ENCODE data around the gene CLEC17A. TPM values are rescaled to one million over a fixed set of nuclear protein-coding genes. Genes with fewer than 3 reads are reported as not detected.
A peak's percentile ranks its signal among the peaks of the same experiment; 100 is the strongest.
"Not testable (repeated sequence)": the region's sequence is repeated elsewhere in the genome, so short reads cannot be mapped to it uniquely, and the experiment has no call there.

CLEC17A gene
- total RNA-seq, 2 experiments from 2014 or later, result 27.4 to 51.1 TPM

DNA sequence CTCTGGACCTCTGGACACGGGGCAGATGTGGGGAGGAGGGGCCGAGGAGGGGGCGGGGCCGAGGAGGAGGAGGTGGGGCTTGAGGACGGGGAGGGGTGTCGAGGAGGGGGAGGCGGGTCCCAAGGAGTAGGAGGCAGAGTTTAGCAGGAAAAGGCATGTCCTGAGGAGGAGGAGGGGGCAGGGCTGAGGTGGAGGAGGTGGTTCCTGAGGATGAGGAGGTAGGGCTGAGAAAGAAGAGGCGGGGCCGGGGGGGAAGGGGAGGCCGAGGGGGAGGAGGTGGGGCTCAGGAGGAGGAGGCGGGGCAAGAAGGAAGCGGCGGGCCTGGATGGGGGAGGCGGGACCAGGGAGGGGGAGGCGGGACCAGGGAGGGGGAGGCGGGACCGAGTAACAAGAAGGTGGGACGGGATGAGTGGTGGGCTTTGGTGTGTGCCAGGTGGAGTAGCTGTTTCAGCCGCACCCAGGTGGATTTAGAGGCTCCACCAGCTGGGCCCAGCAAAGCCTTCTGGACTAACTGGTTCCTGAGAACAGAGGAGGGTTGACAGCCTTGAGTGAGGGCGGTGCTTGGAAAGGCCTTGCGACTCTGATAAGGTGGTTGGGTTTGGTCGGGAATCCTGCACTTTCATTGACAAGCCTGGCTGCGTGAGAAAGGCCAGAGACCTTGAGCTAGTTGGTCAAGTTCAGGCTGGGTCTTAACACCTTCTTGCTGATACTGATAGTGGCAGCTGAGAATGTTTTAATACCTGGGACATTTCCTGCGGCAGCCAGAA, 45.8 kb upstream of the CLEC17A start:
- no TSS peak for BruUV-seq (replicated peaks)
- POLR2A ChIA-PET, result interaction anchor here (0.7 kb wide), 1 partner anchor 85 kb away, joined by 6 read pairs; no protein-coding TSS in a partner anchor
- H3K36me3 ChIP-seq (ENCODE audit: insufficient read depth, low read length), result peaks cover 23% of the 10 kb centered on the region
- H3K4me3 ChIP-seq (ENCODE audit: low read depth, low read length, poor library complexity, severe bottlenecking), result peak overlapping the region; percentile 1
- no peaks in the 10 kb centered on the region for H4K20me1 ChIP-seq (ENCODE audit: insufficient read depth, low read length)
- no peaks in the 10 kb centered on the region for H3K9me3 ChIP-seq (ENCODE audit: low read length)
- H3K4me2 ChIP-seq (ENCODE audit: low read length), result peak overlapping the region; percentile 48
- no peak overlapping the region for H2AFZ ChIP-seq (ENCODE audit: low read length)
- peaks cover 40% of the 10 kb centered on the region; the same call in 1 of the 2 replicates for H3K79me2 ChIP-seq (ENCODE audit: insufficient read depth, low read depth, low read length)
- H3K27ac ChIP-seq (ENCODE audit: low read depth, low read length, poor library complexity, severe bottlenecking), result no peak overlapping the region
- intact Hi-C loops (cut with micrococcal nuclease; ENCODE audit: unreplicated experiment), result no loop called here
- no peak for TF ChIP-seq EZH2phosphoT487 (IDR thresholded peaks at IDR 0.05; ENCODE audit: borderline replicate concordance, low read depth, low read length)
- TF ChIP-seq, protein P1, sequence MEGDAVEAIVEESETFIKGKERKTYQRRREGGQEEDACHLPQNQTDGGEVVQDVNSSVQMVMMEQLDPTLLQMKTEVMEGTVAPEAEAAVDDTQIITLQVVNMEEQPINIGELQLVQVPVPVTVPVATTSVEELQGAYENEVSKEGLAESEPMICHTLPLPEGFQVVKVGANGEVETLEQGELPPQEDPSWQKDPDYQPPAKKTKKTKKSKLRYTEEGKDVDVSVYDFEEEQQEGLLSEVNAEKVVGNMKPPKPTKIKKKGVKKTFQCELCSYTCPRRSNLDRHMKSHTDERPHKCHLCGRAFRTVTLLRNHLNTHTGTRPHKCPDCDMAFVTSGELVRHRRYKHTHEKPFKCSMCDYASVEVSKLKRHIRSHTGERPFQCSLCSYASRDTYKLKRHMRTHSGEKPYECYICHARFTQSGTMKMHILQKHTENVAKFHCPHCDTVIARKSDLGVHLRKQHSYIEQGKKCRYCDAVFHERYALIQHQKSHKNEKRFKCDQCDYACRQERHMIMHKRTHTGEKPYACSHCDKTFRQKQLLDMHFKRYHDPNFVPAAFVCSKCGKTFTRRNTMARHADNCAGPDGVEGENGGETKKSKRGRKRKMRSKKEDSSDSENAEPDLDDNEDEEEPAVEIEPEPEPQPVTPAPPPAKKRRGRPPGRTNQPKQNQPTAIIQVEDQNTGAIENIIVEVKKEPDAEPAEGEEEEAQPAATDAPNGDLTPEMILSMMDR (conservative IDR thresholded peaks at IDR 0.05; ENCODE audit: low read length), result no peak
- DNase-seq (ENCODE audit: low spot score), result peak; percentile 72
- H3K9me2 ChIP-seq (ENCODE audit: insufficient read depth, low read length), result no peaks in the 10 kb centered on the region
- H3K4me1 ChIP-seq (ENCODE audit: insufficient read depth, low read length, poor library complexity, severe bottlenecking), result peaks cover 12% of the 10 kb centered on the region
- CTCF ChIA-PET (ENCODE audit: unreplicated experiment), result no interaction called here

DNA sequence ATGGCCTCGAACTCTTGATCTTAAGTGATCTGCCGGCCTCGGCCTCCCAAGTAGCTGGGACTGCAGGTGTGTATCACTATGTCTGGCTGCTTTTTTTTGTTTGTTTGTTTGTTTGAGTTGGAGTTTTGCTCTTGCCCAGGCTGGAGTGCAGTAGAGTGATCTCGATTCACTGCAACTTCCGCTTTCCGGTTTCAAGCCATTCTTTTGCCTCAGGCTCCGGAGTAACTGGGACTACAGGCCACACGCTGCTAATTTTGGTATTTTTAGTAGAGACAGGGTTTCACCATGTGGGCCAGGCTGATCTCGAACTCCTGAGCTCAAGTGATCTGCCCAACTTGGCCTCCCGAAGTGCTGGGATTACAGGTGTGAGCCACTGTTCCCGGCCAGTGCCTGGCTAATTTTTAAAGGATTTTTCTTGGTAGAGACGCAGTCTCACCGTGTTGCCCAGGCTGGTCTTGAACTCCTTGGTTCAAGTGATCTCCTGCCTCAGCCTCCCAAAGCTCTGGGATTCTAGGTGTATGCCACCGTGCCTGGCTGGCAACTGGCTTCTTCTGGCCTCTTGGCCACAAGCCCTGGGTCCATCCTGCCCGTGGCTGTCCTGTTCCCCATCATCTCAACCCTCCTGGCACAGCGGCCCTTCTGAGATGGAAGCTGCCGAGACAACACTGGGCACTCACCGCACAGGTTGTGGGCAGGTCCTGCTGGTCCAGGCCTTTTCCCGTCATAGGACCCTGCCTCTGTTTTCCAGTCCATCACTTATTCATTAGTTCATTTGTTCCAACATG, 42.0 kb upstream of the CLEC17A start:
- H3K4me3 ChIP-seq (ENCODE audit: low read depth, low read length, poor library complexity, severe bottlenecking), result no peak overlapping the region
- H3K9me3 ChIP-seq (ENCODE audit: low read length), result no peaks in the 10 kb centered on the region
- DNase-seq (ENCODE audit: low spot score), result no peak
- H3K4me2 ChIP-seq (ENCODE audit: low read length), result no peak overlapping the region
- BruUV-seq (replicated peaks), result no TSS peak
- H2AFZ ChIP-seq (ENCODE audit: low read length), result no peak overlapping the region
- H3K79me2 ChIP-seq (ENCODE audit: insufficient read depth, low read depth, low read length), result peaks cover 21% of the 10 kb centered on the region; the same call in 1 of the 2 replicates
- ChIA-PET CTCF (ENCODE audit: unreplicated experiment) (no interaction called here), POLR2A (interaction anchor here (0.6 kb wide), 1 partner anchor 9 kb away, joined by 3 read pairs; no protein-coding TSS in a partner anchor)
- H3K9me2 ChIP-seq (ENCODE audit: insufficient read depth, low read length), result no peaks in the 10 kb centered on the region
- H3K27ac ChIP-seq (ENCODE audit: low read depth, low read length, poor library complexity, severe bottlenecking), result no peak overlapping the region
- peaks cover 8% of the 10 kb centered on the region; the same call in 1 of the 2 replicates for H3K36me3 ChIP-seq (ENCODE audit: insufficient read depth, low read length)
- no peak for TF ChIP-seq EZH2phosphoT487 (IDR thresholded peaks at IDR 0.05; ENCODE audit: borderline replicate concordance, low read depth, low read length)
- TF ChIP-seq, protein P1 (conservative IDR thresholded peaks at IDR 0.05; ENCODE audit: low read length), result no peak
- intact Hi-C loops (cut with micrococcal nuclease; ENCODE audit: unreplicated experiment), result no loop called here
- H3K4me1 ChIP-seq (ENCODE audit: insufficient read depth, low read length, poor library complexity, severe bottlenecking), result peaks cover 14% of the 10 kb centered on the region
- no peaks in the 10 kb centered on the region for H4K20me1 ChIP-seq (ENCODE audit: insufficient read depth, low read length)

DNA sequence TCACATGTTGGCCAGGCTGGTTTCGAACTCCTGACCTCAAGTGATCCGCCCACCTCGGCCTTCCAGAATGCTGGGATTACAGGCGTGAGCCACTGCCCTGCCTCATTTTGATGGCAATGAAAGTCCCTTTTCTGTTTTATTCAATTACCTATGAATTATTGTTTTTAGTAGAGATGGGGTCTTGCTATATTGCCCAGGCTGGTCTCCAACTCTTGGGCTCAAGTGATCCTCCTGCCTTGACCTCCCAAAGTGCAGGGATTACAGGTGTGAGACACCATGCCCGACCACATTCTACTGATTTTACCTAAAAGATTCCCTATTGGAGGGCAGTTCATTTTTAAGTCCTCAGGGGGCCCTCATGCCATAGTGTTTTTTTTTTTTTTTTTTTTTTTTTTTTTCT, 40.9 kb upstream of the CLEC17A start:
- intact Hi-C loops (cut with micrococcal nuclease; ENCODE audit: unreplicated experiment); H3K4me3 ChIP-seq (ENCODE audit: low read depth, low read length, poor library complexity, severe bottlenecking); H3K9me2 ChIP-seq (ENCODE audit: insufficient read depth, low read length); H3K4me2 ChIP-seq (ENCODE audit: low read length); H3K9me3 ChIP-seq (ENCODE audit: low read length); H2AFZ ChIP-seq (ENCODE audit: low read length); CTCF ChIA-PET (ENCODE audit: unreplicated experiment); BruUV-seq (replicated peaks); H3K36me3 ChIP-seq (ENCODE audit: insufficient read depth, low read length); H3K27ac ChIP-seq (ENCODE audit: low read depth, low read length, poor library complexity, severe bottlenecking); H4K20me1 ChIP-seq (ENCODE audit: insufficient read depth, low read length); DNase-seq (ENCODE audit: low spot score): not testable (repeated sequence)
- Histone ChIP-seq H3K79me2 (ENCODE audit: insufficient read depth, low read depth, low read length) (peaks cover 28% of the 10 kb centered on the region; the same call in 1 of the 2 replicates), H3K4me1 (ENCODE audit: insufficient read depth, low read length, poor library complexity, severe bottlenecking) (peaks cover 12% of the 10 kb centered on the region)
- POLR2A ChIA-PET, result interaction anchor here (0.7 kb wide), 1 partner anchor 9 kb away, joined by 4 read pairs; no protein-coding TSS in a partner anchor

Data from OCI-LY7 (cell line).